ENCODE results near the gene PIM1.

The PIM1 gene

GRCh38 chr6:37138856-37139229 lies 31.1 kb upstream of the PIM1 start:
- no peak for DNase-seq

- no peak for DNase-seq
Observed at GRCh38 chr6:37139230-37139962, 30.6 kb upstream of the PIM1 start.

DNA sequence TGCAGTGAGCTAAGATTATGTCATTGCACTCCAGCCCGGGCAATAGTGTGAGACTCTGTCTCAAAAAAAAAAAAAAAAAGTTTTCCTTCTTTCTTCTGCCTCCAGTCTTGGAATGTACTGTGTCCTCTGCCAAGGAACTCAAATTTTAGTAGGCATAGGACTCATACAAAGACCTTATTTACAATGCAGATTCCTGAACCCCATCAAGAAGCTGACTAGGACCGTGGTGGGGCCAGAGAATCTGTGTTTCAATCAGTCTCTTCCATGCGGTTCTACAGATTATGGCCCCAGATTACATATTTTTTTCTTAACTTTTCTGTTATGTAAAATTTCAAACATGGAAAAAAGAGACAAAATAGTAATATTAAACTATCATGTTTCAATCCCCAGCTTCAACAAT lies 29.8 kb upstream of the PIM1 start:
- no peak for DNase-seq

- no peak for DNase-seq
Observed at GRCh38 chr6:37141281-37142049, 28.5 kb upstream of the PIM1 start.

GRCh38 chr6:37142050-37142614 lies 27.8 kb upstream of the PIM1 start:
- DNase-seq: no peak

DNA sequence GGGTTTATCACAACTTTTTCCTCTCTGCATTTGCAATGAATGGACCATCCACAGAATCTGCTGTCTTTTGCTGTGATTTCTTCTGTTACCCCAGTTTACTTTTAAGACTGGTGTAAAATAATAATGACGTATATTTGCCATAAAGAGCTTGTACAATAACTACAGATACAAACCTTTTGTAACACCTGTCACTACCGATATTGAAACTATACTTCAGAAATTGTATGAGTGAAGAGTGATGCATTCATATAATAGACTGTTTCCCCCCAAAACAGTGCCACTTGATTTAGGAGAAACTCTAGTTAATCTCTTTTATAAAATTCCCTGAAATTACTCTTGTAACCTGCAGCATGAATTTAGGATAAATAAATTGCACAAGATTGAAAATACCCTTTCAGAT lies 26.4 kb upstream of the PIM1 start:
- DNase-seq: no peak

DNA sequence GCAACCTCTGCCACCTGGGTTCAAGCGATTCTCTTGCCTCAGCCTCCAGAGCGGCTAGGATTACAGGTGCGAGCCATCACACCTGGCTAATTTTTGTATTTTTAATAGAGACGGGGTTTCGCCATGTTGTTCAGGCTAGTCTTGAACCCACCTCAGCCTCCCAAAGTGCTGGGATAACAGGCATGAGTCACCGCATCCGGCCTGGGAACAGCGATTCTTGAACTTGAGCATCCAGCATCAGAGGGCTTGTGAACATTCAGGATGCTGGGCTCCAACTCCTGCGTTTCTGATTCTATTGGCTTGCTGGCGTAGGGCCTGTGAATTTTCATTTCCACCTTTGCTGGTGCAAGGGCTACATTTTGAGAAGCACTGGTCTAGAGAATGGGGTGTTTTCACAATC lies 24.5 kb upstream of the PIM1 start:
- no peak for DNase-seq

DNA sequence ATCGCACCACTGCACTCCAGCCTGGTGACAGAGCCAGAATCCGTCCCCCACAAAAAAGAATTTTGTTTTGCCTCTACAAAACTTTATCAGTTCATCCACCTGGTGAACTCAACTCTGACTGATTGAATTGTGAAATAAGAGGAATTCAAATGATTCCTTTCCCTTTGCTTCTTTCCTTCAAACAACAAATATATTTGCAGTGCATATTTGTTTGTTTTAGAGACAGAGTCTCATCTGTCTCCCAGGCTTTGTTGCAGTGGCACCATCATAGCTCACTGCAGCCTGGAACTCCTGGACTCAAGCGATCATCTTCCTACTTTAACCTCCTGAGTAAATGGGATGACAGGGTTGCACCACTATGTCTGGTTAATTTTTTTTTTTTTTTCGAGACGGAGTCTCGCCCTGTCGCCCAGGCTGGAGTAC lies 23.2 kb upstream of the PIM1 start:
- DNase-seq: no peak

DNA sequence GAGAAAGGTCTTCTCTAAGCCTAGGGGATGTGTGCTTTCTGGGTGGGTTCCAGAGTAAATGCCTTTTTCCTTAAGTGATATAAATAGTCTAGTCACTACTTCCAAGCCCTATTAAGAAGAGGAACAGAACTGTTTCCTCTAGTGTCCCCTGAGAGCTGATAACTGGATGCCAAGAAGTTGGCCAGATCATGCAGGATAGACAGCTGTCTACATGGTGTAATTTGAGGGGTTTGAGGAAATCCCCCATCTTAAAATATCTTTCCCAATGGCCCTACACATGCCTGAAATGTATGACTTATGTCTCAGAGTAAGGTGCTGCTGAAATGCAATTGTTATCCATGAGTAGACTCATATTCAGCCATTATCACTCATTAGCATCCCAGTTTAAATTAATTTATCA lies 20.2 kb upstream of the PIM1 start:
- no peak for DNase-seq

- DNase-seq: no peak
Observed at GRCh38 chr6:37150314-37150713, 19.6 kb upstream of the PIM1 start.

DNA sequence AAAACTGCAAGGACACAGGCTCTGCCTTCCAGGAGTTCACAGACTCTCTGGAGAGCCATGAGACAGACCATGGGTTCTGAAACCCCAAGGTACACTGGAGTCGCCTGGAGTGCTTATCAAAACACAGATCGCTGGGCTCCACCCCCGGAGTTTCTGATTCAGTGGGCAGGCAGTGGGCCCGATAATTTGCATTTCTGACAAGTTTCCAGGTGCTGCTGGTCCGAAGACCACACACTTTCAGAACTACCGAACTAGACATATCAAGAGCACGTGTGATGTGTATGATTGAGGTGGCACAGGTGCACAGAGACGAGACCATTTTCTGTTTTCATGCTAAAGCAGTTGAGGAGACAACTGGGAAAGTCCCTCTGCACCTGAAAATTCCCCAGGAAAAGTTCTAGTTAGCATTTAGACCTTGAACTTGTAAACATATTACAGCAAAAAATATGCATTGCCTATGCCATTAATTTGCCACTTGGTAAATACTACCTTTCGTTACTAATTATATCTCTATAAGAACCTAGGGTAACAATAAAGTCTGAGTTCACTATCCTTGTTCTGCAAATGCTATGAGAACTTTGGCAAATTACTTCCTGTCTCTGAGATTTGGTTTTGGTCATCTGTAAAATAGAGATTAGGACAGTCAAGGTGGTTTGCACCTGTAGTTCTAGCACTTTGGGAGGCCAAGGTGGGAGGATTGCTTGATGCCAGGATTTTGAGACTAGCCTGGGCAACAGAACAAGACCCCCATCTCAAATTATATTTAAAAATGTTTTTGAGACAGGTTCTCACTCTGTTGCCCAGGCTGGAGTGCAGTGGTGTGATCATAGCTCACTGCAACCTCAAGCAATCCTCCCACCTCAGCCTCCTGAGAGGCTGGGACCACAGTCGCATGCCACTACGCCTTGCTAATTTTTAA lies 14.3 kb upstream of the PIM1 start:
- peak in 2 of 4 experiments; percentile 31 to 39 for DNase-seq

GRCh38 chr6:37158508-37158907 lies 11.4 kb upstream of the PIM1 start:
- no peak for DNase-seq

GRCh38 chr6:37160922-37161778 lies 8.8 kb upstream of the PIM1 start:
- DNase-seq: no peak

DNA sequence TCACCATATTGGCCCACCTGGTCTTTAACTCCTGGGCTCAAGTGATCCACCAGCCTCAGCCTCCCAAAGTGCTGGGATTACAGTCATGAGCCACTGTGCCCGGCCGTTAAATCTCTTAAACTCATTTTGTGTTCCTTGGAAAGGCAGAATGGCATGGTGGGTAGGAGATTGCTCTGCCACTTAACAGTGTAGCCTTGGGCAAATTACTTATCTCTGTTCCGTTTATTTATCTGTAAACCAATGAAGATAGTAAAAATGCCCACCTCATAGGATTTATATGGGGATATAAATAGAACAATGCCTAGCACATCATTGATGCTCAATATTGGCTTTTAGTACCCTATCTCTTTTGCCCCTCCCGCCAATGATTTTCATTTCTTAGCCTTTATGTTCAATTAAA lies 7.2 kb upstream of the PIM1 start:
- DNase-seq: no peak

DNA sequence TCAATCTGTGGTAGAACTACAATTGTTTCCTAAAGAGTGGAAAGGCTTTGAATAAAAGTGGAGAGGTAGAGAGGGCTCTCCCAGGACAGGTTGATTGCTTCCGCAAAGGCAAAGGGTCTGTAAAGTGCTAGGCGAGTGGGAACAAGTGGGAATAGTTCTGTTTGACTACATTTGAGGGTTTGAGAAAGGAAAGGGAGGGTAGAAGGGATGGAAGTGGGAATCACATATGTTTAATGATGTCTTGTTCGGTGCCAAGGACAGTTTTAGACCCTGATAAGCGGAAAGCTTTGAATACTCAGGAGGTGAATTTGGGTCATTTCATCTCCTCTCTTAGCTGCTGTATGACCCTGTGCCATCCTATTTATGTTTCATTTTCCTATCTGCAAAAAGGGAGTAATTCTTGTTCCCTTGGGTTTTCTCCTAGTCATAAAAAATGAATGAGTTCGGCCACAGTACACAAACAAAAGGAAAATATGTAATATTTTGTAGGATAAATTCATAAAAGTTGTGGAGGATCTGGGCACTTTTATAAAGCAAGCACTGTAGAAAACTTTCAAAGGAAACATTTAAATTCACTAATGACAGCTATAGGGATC lies 1.7 kb upstream of the PIM1 start:
- DNase-seq: no peak

DNA sequence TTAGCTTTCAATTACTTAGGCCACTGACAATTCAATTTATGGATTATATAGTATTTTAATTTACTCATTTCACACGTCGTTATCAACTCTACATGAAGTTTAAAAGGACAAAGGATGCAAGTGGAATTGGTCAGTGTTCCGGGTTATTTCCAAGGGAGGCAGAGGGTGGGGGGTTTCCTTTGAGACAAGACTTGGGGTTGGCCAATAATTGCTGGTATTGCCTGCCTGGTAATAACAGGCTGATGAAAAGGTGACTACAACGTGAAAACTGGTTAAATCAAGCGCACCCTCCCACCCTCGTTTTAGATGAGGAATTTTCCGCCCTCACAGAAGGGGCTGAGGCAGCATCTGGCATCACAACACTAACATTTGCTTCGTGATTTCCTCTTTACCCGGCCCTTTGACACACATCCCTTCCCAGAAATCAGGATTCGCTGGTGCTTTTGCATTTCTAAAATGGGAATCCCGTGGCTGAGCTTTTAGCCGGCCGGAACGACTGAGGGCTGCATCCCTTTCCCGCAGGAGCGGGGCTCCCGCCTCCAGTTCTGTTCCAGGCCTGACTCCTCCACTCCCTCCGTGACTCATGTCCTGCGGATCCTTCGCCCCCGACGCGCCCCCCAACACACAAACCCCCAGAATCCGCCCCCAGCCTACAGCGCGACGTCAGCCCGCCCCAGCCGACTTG lies 999 bp upstream of the PIM1 start:
- DNase-seq: no peak

GRCh38 chr6:37170273-37171200 lies 585 bp downstream of the PIM1 start:
- DNase-seq: peak in 3 of 4 experiments; percentile 36 to 48 (median 42)

DNA sequence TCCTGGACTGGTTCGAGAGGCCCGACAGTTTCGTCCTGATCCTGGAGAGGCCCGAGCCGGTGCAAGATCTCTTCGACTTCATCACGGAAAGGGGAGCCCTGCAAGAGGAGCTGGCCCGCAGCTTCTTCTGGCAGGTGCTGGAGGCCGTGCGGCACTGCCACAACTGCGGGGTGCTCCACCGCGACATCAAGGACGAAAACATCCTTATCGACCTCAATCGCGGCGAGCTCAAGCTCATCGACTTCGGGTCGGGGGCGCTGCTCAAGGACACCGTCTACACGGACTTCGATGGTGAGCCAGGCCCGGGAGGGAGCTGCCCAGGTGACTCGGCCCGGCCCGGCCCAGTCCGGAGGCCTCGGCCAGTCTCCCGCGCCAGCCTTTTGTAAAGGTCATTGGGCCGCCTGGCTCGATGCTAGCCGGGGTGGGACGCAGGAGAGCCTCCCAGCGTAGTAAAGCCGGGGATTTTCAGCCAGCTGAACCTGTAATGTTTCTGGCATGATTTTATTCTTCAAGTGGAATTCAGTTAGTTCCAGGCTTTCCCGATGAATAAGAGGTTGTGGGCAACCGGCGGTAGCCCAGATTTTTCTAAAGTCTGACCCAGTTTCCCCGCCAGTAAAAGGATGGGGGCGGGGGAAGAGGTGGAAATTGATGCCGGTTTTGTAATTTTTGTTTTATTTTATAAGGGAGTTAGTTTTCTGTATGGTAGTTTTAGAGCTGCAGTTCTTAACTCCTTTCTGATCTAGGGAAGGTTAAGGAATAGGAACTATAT lies 1.4 kb downstream of the PIM1 start:
- DNase-seq: peak in 2 of 4 experiments; percentile 22 to 26
